ENCODE measurements around the gene ZBTB25.

DNA sequence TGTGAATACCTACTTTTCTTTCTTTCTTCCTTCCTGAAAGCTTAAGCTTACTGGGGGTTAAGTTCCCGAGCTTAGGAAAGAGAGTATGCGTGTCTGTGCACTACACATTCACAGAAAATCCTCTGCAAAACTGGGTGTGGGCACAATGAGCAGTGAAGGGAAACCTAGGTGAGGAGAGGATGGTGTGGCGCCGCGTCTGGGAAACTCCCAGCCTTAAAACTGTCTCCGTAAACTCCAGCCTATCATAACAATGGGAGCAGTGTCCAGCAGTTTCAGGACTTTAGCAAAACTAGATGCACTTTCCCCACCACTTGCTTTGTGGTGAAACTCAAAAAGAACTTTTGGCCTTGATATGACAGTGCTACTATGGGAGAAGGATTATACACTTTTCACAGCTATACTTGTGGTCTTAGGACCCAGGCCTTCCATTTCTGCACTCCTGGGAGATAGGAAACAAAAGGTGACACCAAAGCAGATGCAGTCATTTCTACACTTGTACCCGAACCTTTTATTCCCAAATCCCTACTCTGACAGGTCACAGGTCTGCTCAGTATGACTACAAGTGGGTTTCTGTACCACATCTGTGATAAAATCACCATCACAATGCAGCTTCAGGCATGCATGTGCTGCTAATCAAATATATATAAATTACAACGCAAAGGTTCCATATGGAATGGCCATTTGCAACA, 27.9 kb downstream of the ZBTB25 start:
- no peak for TF ChIP-seq CTCF (IDR thresholded peaks at IDR 0.05)
- TF ChIP-seq POLR2A (IDR thresholded peaks at IDR 0.05) = no peak
